Liver (tissue), 9 donors: Measurements from ENCODE around the gene DRAM1. TPM values are rescaled to one million over a fixed set of nuclear protein-coding genes. Genes with fewer than 3 reads are reported as not detected.

Experiments
- DNase-seq: peaks from one replicate; pipeline ENCODE4 v3.0.0-alpha.2; 2017; ENCODE audit warnings: low spot score
- H3K27ac ChIP-seq, 2 donors: one replicate each; pipeline ENCODE4 v1.7.0; 2013; ENCODE audit warnings: inconsistent platforms in 2 of 2, low read length in 2 of 2, control low read depth in 1 of 2, low read depth in 1 of 2, mild to moderate bottlenecking in 1 of 2
- H3K27me3 ChIP-seq, 4 donors: one replicate each; pipeline versions ENCODE4 v1.6.1 to v1.7.0; 2013; ENCODE audit warnings: low read length in 3 of 4, inconsistent platforms in 1 of 4, mild to moderate bottlenecking in 1 of 4, moderate library complexity in 1 of 4; ENCODE audit not compliant: control insufficient read depth in 4 of 4, insufficient read depth in 4 of 4
- H3K36me3 ChIP-seq, 4 donors: one replicate each; pipeline versions ENCODE4 v1.6.1 to v1.7.0; 2013; ENCODE audit warnings: low read length in 3 of 4, mild to moderate bottlenecking in 3 of 4, low read depth in 1 of 4, moderate library complexity in 1 of 4; ENCODE audit not compliant: control insufficient read depth in 4 of 4, insufficient read depth in 3 of 4
- H3K4me1 ChIP-seq, 4 donors: one replicate each; pipeline versions ENCODE4 v1.6.1 to v1.7.0; 2013; ENCODE audit warnings: low read length in 3 of 4, mild to moderate bottlenecking in 3 of 4, moderate library complexity in 1 of 4; ENCODE audit not compliant: control insufficient read depth in 4 of 4, insufficient read depth in 4 of 4
- H3K4me3 ChIP-seq, 3 donors: one replicate each; pipeline versions ENCODE4 v1.6.1 to v1.7.0; 2013; ENCODE audit warnings: low read length in 3 of 3, control low read depth in 1 of 3, low read depth in 1 of 3, mild to moderate bottlenecking in 1 of 3
- H3K9ac ChIP-seq, 2 donors: one replicate each; pipeline ENCODE4 v1.7.0; 2013; ENCODE audit warnings: low read length in 2 of 2, mild to moderate bottlenecking in 2 of 2, moderate library complexity in 2 of 2, control low read depth in 1 of 2, low read depth in 1 of 2
- H3K9me3 ChIP-seq, 4 donors: one replicate each; pipeline versions ENCODE4 v1.6.1 to v1.7.0; 2013; ENCODE audit warnings: low read length in 3 of 4; ENCODE audit not compliant: control insufficient read depth in 4 of 4
- EGR1 ChIP-seq, 2 donors: IDR thresholded peaks; 2 replicates each; pipeline ENCODE4 v1.6.1; 2016 to 2018; ENCODE audit warnings: antibody characterized with exemption in 2 of 2, low read depth in 2 of 2
- FOXA1 ChIP-seq: IDR thresholded peaks from 2 replicates; pipeline ENCODE4 v1.6.1; 2016; ENCODE audit warnings: antibody characterized with exemption
- FOXA2 ChIP-seq: IDR thresholded peaks from 2 replicates; pipeline ENCODE4 v1.6.1; 2016; ENCODE audit warnings: antibody characterized with exemption
- GABPA ChIP-seq, 2 donors: IDR thresholded peaks in 1 of 2; conservative IDR thresholded peaks in 1 of 2; 2 replicates each; pipeline ENCODE4 v1.6.1; 2016; ENCODE audit warnings: antibody characterized with exemption in 2 of 2, mild to moderate bottlenecking in 1 of 2, moderate library complexity in 1 of 2
- HNF4A ChIP-seq, 2 donors: conservative IDR thresholded peaks; 2 replicates each; pipeline ENCODE4 v1.6.1; 2016; ENCODE audit warnings: antibody characterized with exemption in 2 of 2, mild to moderate bottlenecking in 2 of 2
- HNF4G ChIP-seq: IDR thresholded peaks from 2 replicates; pipeline ENCODE4 v1.6.1; 2016; ENCODE audit warnings: antibody characterized with exemption
- JUND ChIP-seq, 2 donors: IDR thresholded peaks; 2 replicates each; pipeline ENCODE4 v1.6.1; 2016; ENCODE audit warnings: antibody characterized with exemption in 2 of 2
- NR2F2 ChIP-seq: IDR thresholded peaks from 2 replicates; pipeline ENCODE4 v1.6.1; 2016; ENCODE audit warnings: antibody characterized with exemption
- RAD21 ChIP-seq, 2 donors: IDR thresholded peaks; 2 replicates each; pipeline ENCODE4 v1.6.1; 2016; ENCODE audit warnings: antibody characterized with exemption in 2 of 2, mild to moderate bottlenecking in 2 of 2
- RXRA ChIP-seq, 2 donors: IDR thresholded peaks; 2 replicates each; pipeline ENCODE4 v1.6.1; 2017 to 2018; ENCODE audit warnings: antibody characterized with exemption in 2 of 2, mild to moderate bottlenecking in 1 of 2
- SP1 ChIP-seq: IDR thresholded peaks from 2 replicates; pipeline ENCODE4 v1.6.1; 2018; ENCODE audit warnings: antibody characterized with exemption, mild to moderate bottlenecking
- TAF1 ChIP-seq: conservative IDR thresholded peaks from 2 replicates; pipeline ENCODE4 v1.6.1; 2016; ENCODE audit warnings: antibody characterized with exemption, mild to moderate bottlenecking
- YY1 ChIP-seq: IDR thresholded peaks from 2 replicates; pipeline ENCODE4 v1.6.1; 2016; ENCODE audit warnings: antibody characterized with exemption, mild to moderate bottlenecking
- WGBS: extraction: QIAGEN DNeasy Blood & Tissue Kit; methylation state at CpG from one replicate; pipeline ENCODE4 v1.1.7; 2013; 5-methylcytosine and 5-hydroxymethylcytosine counted together
- polyA plus RNA-seq, 2 donors: library from polyadenylated mRNA; stranded (reverse) in 1 of 2; unstranded in 1 of 2; fragments of 200-250 nt in 1 of 2; fragments of >200 nt in 1 of 2; fragmentation: Nextera tagmentation in 1 of 2; extraction: Ambion mirVana in 1 of 2; gene quantifications; one replicate each; pipeline versions ENCODE4 v1.2.1 to v1.2.3, GENCODE V29; 2013 to 2015
- total RNA-seq, 2 donors: library from RNA; depleted of rRNA; stranded (reverse); fragments of >200 nt; gene quantifications; one replicate each; pipeline ENCODE4 v1.2.3, GENCODE V29; 2014
- TF ChIP-seq, protein P1 (sequence below): fragments of 150-350 bp; IDR thresholded peaks from 2 replicates; pipeline ENCODE4 v1.5.1; 2017; ENCODE audit warnings: improper control_type of control experiment, low read depth, low read length; ENCODE audit not compliant: missing input control
- TF ChIP-seq, protein P2 (sequence below): IDR thresholded peaks from 2 replicates; pipeline ENCODE4 v1.6.1; 2016; ENCODE audit warnings: antibody characterized with exemption, mild to moderate bottlenecking
- TF ChIP-seq, protein P3 (sequence below): IDR thresholded peaks from 2 replicates; pipeline ENCODE4 v1.6.1; 2016; ENCODE audit warnings: antibody characterized with exemption
- TF ChIP-seq, protein P4 (sequence below): IDR thresholded peaks from 2 replicates; pipeline ENCODE4 v1.6.1; 2016; ENCODE audit warnings: antibody characterized with exemption
- TF ChIP-seq, protein P5 (sequence below): IDR thresholded peaks from 2 replicates; pipeline ENCODE4 v1.6.1; 2016; ENCODE audit warnings: antibody characterized with exemption
- donor health status: healthy.
- donor health status: healthy.
- donor health status: healthy.
- donor health status: healthy.
- donor health status: healthy.

Gene DRAM1
- total and polyA plus RNA-seq, 4 donors, result 2.7 to 7.8 (median 3.4) TPM

DNA sequence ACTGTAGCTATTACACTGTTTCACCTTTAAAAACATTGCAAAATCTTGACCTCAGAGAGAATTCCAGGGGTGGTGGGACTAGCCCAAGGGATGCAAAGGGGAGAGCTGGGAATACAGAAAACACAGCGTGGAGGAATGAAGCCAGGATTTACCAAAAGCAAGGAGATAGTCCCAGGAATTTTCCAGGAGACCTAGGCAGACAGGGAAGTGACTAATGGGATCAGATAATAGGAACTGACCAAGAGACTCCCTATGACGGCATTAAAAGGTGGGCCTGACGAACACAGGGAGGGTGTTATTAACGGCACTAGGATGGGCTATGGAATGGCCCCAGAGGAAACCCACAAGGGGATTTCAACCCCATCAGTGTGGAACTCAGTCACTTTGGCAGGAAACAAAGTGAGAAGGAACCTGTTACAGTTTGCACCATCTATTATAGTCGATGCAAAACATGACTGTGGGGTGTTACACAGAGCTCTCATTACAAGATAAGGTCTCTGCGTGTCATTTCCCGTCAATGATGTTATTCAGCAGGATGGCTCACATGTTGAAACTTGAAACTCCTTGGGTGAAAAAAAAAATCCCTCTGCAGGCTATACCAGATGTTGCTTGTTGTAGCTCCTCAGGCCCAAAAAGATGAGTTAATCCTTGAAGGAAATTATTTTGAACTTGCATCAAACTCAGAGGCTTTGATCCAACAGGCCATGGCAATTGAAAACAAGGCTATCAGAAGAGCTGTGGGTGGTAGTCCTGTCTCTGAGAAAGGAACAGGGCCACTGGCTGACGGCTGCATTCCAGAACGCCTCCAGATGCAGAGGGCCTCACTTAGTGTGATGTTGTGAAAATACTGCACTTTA lies 58.7 kb downstream of the DRAM1 start:
- no peak for DNase-seq
- no peak overlapping the region for H3K9ac ChIP-seq
- no peak for TF ChIP-seq HNF4G
- no peak for TF ChIP-seq RAD21 (IDR thresholded peaks at IDR 0.05)
- no peak for TF ChIP-seq NR2F2
- no peak for TF ChIP-seq RXRA (IDR thresholded peaks at IDR 0.05)
- no peak for TF ChIP-seq JUND (IDR thresholded peaks at IDR 0.05)
- H3K4me1 ChIP-seq, result no peaks in the 10 kb centered on the region
- no peaks in the 10 kb centered on the region for H3K9me3 ChIP-seq
- H3K36me3 ChIP-seq, result no peaks in the 10 kb centered on the region
- 64% methylated on average over 9 of the region's 9 CpGs for WGBS
- no peak overlapping the region for H3K4me3 ChIP-seq
- H3K27ac ChIP-seq, result no peak overlapping the region
- no peaks in the 10 kb centered on the region for H3K27me3 ChIP-seq

DNA sequence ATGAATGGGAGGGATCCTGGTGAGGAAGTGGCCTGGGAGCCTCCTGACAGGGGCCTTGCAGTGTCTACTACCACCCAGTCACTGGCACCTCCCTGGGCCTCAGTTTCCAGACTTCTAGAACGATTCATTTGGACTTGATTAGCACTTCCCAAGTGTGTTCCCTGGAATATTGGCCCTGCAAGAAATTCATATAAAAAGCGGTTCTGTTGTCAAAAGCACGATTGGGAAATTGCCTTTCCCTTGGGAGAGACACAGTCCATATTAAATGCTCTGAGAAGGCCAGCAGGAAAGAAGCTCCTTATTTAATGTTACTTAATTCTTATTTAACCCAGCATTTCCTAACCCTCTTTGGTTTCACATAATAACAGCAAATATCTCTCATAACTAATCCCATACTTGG lies 61.9 kb downstream of the DRAM1 start:
- Histone ChIP-seq H3K4me1 (no peaks in the 10 kb centered on the region), H3K36me3 (no peaks in the 10 kb centered on the region), H3K9ac (no peak overlapping the region), H3K27me3 (no peaks in the 10 kb centered on the region), H3K27ac (no peak overlapping the region), H3K9me3 (no peaks in the 10 kb centered on the region), H3K4me3 (no peak overlapping the region)
- 42% methylated on average over 3 of the region's 3 CpGs for WGBS
- TF ChIP-seq YY1, result no peak
- TF ChIP-seq, protein P1, sequence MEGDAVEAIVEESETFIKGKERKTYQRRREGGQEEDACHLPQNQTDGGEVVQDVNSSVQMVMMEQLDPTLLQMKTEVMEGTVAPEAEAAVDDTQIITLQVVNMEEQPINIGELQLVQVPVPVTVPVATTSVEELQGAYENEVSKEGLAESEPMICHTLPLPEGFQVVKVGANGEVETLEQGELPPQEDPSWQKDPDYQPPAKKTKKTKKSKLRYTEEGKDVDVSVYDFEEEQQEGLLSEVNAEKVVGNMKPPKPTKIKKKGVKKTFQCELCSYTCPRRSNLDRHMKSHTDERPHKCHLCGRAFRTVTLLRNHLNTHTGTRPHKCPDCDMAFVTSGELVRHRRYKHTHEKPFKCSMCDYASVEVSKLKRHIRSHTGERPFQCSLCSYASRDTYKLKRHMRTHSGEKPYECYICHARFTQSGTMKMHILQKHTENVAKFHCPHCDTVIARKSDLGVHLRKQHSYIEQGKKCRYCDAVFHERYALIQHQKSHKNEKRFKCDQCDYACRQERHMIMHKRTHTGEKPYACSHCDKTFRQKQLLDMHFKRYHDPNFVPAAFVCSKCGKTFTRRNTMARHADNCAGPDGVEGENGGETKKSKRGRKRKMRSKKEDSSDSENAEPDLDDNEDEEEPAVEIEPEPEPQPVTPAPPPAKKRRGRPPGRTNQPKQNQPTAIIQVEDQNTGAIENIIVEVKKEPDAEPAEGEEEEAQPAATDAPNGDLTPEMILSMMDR, result no peak
- TF ChIP-seq HNF4G, result no peak
- no peak for TF ChIP-seq RAD21 (IDR thresholded peaks at IDR 0.05)
- TF ChIP-seq, protein P2, sequence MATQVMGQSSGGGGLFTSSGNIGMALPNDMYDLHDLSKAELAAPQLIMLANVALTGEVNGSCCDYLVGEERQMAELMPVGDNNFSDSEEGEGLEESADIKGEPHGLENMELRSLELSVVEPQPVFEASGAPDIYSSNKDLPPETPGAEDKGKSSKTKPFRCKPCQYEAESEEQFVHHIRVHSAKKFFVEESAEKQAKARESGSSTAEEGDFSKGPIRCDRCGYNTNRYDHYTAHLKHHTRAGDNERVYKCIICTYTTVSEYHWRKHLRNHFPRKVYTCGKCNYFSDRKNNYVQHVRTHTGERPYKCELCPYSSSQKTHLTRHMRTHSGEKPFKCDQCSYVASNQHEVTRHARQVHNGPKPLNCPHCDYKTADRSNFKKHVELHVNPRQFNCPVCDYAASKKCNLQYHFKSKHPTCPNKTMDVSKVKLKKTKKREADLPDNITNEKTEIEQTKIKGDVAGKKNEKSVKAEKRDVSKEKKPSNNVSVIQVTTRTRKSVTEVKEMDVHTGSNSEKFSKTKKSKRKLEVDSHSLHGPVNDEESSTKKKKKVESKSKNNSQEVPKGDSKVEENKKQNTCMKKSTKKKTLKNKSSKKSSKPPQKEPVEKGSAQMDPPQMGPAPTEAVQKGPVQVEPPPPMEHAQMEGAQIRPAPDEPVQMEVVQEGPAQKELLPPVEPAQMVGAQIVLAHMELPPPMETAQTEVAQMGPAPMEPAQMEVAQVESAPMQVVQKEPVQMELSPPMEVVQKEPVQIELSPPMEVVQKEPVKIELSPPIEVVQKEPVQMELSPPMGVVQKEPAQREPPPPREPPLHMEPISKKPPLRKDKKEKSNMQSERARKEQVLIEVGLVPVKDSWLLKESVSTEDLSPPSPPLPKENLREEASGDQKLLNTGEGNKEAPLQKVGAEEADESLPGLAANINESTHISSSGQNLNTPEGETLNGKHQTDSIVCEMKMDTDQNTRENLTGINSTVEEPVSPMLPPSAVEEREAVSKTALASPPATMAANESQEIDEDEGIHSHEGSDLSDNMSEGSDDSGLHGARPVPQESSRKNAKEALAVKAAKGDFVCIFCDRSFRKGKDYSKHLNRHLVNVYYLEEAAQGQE, result no peak
- TF ChIP-seq, protein P3, sequence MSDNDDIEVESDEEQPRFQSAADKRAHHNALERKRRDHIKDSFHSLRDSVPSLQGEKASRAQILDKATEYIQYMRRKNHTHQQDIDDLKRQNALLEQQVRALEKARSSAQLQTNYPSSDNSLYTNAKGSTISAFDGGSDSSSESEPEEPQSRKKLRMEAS, result no peak
- TF ChIP-seq TAF1, result no peak
- no peak for TF ChIP-seq JUND (IDR thresholded peaks at IDR 0.05)
- TF ChIP-seq HNF4A (conservative IDR thresholded peaks at IDR 0.05), result no peak
- TF ChIP-seq, protein P4, sequence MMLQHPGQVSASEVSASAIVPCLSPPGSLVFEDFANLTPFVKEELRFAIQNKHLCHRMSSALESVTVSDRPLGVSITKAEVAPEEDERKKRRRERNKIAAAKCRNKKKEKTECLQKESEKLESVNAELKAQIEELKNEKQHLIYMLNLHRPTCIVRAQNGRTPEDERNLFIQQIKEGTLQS, result no peak
- TF ChIP-seq RXRA (IDR thresholded peaks at IDR 0.05), result no peak
- no peak for TF ChIP-seq EGR1 (IDR thresholded peaks at IDR 0.05; ENCODE audit: low read depth in 2 of 2)
- TF ChIP-seq FOXA2, result no peak
- no peak for TF ChIP-seq SP1
- TF ChIP-seq GABPA (IDR thresholded peaks at IDR 0.05 in 1 of 2, conservative IDR thresholded peaks at IDR 0.05 in 1 of 2), result no peak
- TF ChIP-seq, protein P5, sequence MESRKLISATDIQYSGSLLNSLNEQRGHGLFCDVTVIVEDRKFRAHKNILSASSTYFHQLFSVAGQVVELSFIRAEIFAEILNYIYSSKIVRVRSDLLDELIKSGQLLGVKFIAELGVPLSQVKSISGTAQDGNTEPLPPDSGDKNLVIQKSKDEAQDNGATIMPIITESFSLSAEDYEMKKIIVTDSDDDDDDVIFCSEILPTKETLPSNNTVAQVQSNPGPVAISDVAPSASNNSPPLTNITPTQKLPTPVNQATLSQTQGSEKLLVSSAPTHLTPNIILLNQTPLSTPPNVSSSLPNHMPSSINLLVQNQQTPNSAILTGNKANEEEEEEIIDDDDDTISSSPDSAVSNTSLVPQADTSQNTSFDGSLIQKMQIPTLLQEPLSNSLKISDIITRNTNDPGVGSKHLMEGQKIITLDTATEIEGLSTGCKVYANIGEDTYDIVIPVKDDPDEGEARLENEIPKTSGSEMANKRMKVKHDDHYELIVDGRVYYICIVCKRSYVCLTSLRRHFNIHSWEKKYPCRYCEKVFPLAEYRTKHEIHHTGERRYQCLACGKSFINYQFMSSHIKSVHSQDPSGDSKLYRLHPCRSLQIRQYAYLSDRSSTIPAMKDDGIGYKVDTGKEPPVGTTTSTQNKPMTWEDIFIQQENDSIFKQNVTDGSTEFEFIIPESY, result no peak
- no peak for TF ChIP-seq NR2F2
- TF ChIP-seq FOXA1, result no peak
- DNase-seq, result no peak
